CD4-positive, alpha-beta T cell treated with Interleukin-10 for 1 hour (primary cell): ENCODE data around the gene PDZD2.
"Not testable (repeated sequence)": the region's sequence is repeated elsewhere in the genome, so short reads cannot be mapped to it uniquely, and the experiment has no call there.

Experiments
- DNase-seq: peaks from one replicate; pipeline ENCODE4 v3.0.0-alpha.2; 2020

PDZD2 gene

DNA sequence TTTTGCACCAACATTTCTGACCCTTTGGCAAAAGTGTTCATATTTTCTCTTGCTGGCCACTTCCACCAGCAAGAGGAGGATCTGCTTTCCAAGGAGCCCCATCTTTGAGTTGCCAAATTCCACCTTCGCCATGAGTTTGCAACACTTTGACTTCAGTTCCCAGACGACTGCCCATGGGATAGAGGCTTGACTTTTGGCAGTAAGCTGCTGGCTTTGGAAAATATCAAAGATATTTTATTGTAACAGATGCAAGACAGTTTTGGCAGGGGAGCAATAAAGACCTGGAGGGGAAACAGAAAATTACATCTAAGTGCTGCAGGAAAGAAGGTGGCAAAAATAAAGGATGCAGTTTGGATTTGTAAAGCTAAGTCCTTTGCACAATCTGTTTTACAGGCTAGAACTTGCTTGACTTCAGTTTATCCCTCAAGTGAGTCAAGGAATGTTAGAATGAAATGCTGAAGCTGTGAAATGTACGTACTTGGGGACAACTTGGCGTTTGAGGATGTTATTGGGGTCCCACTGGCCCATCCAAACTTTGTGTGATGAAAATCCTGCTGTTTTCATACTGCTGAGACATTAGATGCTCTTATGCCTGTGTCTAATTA lies 302.3 kb downstream of the PDZD2 start:
- no peak for DNase-seq

DNA sequence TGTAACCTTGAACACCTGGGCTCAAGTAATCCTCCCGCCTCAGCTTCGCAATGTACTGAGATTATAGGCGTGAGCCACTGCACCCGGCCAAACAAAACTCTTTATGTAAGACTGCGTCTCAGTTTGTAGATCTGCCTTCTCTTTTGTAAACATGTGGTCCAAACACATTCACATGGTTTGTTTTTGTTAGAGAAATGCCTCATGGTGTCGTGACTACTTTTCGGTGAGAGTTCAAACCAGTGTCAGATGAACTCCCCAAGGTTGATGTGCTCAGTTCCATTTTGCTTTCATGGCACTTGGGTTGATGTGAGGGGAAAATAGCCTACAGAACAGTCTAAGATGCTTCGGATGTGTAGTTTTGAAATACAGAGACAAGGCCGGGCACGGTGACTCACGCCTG lies 303.6 kb downstream of the PDZD2 start:
- no peak for DNase-seq

GRCh38 chr5:31944684-31945445 lies 305.9 kb downstream of the PDZD2 start:
- no peak for DNase-seq

DNA sequence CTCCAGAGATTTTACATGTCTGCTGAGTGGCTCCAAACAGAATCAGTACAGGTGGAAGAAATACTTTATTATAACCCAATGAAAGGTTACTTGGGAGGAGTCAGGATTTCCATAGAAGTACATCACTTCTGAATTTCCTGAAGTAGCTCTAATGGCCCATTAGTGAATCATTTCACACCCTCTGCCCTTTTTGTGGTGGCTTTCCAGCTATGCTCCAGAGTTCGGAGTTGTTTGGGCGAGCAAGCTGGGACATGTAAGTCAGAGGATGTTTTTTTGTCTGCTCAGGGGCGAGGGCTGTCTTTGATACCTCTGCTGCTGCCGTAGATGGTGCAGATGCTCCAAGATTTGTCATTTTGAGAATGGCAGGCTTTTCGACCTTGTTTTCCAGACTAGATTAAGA lies 309.1 kb downstream of the PDZD2 start:
- DNase-seq: no peak

DNA sequence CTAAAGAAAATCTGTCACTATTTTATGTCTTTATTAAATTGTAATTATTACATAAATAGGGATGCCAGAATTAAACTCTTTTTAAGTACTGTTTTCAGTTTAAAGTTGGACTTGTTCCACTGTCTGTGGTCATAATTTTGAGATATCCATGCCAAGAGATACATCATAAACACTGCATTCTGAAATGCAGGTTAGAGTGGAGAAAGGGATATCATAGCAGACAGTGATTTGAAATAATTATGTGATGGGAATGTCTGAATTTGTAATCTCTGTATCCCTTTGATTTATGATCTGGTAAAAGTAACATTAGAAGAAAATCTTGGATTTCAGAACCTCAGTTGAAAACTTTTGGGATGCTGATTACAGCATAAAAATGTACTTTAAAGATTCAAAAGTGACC lies 313.1 kb downstream of the PDZD2 start:
- DNase-seq: no peak

- no peak for DNase-seq
Observed at GRCh38 chr5:31954091-31954490, 315.2 kb downstream of the PDZD2 start.

GRCh38 chr5:31957151-31957550 lies 318.2 kb downstream of the PDZD2 start:
- DNase-seq: no peak

DNA sequence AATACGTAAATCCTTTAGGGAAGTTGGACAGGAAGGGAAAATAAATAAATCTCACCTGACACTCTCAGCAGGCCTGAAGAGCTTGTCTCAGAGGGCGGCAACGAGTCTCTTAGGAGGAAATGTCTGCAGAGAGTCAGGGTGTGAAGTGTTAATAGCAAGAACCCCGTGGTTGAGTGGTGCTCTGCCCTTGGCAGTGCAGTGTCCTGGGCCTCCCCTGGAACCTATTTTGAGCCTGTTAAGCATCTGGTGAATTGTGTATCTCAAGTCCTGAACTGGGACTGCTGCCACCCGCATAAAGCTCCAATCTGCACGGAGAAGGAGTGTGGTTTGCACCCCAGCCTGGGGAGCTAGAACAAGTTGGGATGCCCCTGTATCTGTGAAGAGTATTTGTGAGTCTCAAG lies 323.4 kb downstream of the PDZD2 start:
- no peak for DNase-seq

DNA sequence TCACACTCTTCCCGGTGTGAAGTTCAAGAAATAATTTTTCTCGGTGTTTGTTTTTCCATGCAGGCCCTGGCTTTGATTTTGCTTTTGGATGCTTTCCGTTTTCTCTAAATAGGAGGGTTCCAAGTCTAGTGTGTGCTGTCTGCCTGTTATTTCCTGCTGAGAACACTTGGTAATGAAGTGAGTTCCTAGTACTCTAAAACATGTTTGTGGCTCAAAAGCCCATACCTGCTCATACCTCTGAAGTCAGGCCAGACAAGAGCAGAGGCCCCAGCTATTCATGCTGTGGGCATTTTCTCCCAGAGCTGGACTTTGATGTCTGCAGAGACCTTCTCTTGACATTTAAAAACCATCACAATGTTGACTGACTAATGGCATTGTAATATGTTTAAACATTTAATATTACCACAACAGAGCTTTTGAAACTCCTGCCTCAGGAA lies 324.0 kb downstream of the PDZD2 start:
- DNase-seq: no peak

- DNase-seq: no peak
Observed at GRCh38 chr5:31963358-31964006, 324.6 kb downstream of the PDZD2 start.

- no peak for DNase-seq
Observed at GRCh38 chr5:31964007-31964360, 325.1 kb downstream of the PDZD2 start.

- DNase-seq: no peak
Observed at GRCh38 chr5:31965227-31965626, 326.3 kb downstream of the PDZD2 start.

- DNase-seq: no peak
Observed at GRCh38 chr5:31966936-31967335, 328.0 kb downstream of the PDZD2 start.

DNA sequence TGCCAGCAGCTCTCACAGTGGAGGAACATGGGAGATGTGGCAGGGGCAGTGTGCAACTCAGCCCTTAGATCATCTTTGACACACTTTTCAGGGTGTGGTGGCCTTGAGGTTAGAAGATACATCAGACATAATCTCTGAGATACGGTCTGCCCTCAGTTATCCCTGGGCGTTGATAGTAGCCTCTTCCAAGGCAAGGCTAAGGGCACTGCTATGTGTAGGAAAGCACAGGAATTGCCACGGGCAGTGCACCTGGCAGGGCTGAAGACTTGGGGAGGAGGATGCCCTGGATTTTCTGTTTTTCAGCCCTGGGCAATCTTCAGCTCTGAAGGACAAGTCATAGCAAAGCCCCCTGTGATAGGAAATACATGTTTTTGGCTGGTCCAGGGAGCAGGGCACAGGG lies 328.5 kb downstream of the PDZD2 start:
- no peak for DNase-seq

GRCh38 chr5:31972558-31972957 lies 333.6 kb downstream of the PDZD2 start:
- no peak for DNase-seq

- not testable (repeated sequence) for DNase-seq
Observed at GRCh38 chr5:31975189-31975612, 336.3 kb downstream of the PDZD2 start.

DNA sequence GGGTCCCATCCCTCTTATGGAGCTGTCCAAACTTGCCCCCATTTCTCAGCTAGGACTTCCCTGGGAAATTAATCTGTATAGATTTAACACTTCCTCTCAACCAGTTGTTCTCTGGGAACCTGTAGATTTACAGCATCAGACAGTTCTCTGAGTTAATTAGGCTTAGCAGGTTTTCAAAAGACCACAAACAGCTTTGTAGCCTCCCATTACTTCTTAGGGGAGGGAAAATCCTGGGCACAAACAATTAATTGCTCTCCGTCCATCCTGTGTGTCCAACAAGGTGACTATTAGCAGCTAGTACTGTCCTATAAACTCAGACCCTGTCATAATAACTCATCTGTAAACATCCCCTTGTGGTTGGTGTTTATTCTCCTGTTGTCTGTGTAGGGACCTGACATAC lies 337.2 kb downstream of the PDZD2 start:
- no peak for DNase-seq

GRCh38 chr5:31981361-31981945 lies 342.5 kb downstream of the PDZD2 start:
- DNase-seq: no peak

GRCh38 chr5:31982027-31982426 lies 343.1 kb downstream of the PDZD2 start:
- DNase-seq: no peak

DNA sequence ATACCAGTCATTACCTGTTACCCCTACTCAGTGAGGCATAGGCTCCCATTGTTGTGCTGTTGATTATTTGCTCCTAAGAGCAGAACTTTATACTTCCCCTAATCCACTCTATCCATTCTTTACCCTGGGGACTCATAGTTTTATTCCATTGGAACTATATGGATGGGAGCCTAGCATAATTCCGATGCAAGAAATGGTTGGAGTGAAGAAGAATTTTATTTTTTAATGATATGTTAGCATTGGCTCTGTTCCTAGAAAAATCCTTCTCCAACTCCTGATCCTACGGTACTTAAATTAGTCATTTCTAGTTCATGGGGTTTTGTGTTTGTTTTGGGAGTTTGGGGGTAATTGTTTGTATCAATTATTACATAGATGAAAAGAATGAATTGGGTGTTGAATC lies 343.7 kb downstream of the PDZD2 start:
- DNase-seq: no peak

GRCh38 chr5:31983851-31984250 lies 344.9 kb downstream of the PDZD2 start:
- no peak for DNase-seq

DNA sequence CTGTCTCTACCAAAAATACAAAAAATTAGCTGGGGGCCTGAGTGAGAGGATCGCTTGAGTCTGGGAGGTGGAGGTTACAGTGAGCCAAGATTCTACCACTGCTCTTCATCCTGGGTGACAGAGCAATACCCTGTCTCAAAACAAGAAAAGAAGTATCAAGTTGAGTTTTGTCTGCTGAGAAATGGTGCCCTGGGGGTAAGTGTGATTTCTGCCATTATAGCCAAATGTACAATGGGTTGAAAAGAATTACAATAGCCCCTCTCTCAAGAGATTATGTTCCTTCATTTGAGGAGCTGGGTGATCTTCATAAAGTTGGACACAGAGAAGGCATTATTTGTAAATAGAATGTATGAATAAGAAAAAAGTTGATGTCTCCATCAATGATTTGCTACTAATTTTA lies 345.8 kb downstream of the PDZD2 start:
- DNase-seq: no peak

DNA sequence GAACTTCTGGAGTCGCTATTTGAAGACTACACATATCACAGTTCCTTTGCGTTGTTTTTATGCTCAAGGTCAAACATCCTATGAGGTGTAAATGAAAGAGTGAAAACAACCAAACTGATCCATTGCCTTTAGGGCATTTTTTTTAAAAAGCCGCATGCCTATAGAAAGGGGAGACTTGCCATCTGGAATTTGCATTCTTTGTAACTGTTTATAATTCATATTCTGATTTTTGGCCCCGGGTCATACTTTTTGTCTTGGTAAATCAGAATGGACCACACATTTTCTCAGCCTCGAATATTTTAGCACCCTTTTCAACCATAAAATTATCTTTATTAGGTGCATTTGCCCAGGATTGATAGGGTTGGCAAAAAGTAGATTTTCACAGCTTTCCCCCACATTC lies 347.2 kb downstream of the PDZD2 start:
- DNase-seq: no peak
